Measurements from ENCODE around the gene COX15. TPM values are rescaled to one million over a fixed set of nuclear protein-coding genes. Genes with fewer than 3 reads are reported as not detected.

The COX15 gene
- total and polyA plus RNA-seq, 12 donors = 13.4 to 89.7 (median 63.1) TPM

GRCh38 chr10:99775850-99776249 lies 43.9 kb upstream of the COX15 start:
- Histone ChIP-seq H3K36me3 (replicated peaks in 1 of 2) (no peaks in the 10 kb centered on the region), H3K9me3 (replicated peaks in 1 of 3) (no peaks in the 10 kb centered on the region), H3K4me1 (replicated peaks in 1 of 2) (peaks cover 5% of the 10 kb centered on the region in 2 donors), H3K27me3 (no peaks in the 10 kb centered on the region), H3K27ac (peak overlapping the region in 4 of 5 donors; percentile 30 to 43 (median 40)), H3K4me3 (no peak overlapping the region)
- DNase-seq = peak in 3 of 7 donors; percentile 39 to 41 (median 41)
- intact Hi-C loops (cut with DNase I) = no loop called here
- TF ChIP-seq CTCF (IDR thresholded peaks at IDR 0.05) = no peak
- no peak for TF ChIP-seq POLR2A (IDR thresholded peaks at IDR 0.05)

GRCh38 chr10:99770408-99771045 lies 38.6 kb upstream of the COX15 start:
- H3K27ac ChIP-seq = no peak overlapping the region
- WGBS, 4 donors = 88 to 92% (median 90%) methylated on average over 4 of the region's 4 CpGs

GRCh38 chr10:99769706-99770105 lies 37.8 kb upstream of the COX15 start:
- 87 to 88% (median 88%) methylated on average over 5 of the region's 5 CpGs for WGBS, 4 donors
- Histone ChIP-seq H3K4me3 (no peak overlapping the region), H3K9me3 (replicated peaks in 1 of 3) (no peaks in the 10 kb centered on the region), H3K36me3 (replicated peaks in 1 of 2) (no peaks in the 10 kb centered on the region), H3K27me3 (no peaks in the 10 kb centered on the region), H3K27ac (no peak overlapping the region), H3K4me1 (replicated peaks in 1 of 2) (no peaks in the 10 kb centered on the region)
- DNase-seq = no peak
- TF ChIP-seq POLR2A (IDR thresholded peaks at IDR 0.05) = no peak
- TF ChIP-seq CTCF (IDR thresholded peaks at IDR 0.05) = no peak
- intact Hi-C loops (cut with DNase I) = no loop called here

More at GRCh38 chr10:99770408-99771045, 38.6 kb upstream of the COX15 start:
- no peak for DNase-seq
- TF ChIP-seq CTCF (IDR thresholded peaks at IDR 0.05) (no peak), POLR2A (IDR thresholded peaks at IDR 0.05) (no peak)
- no peak overlapping the region for H3K4me3 ChIP-seq
- no peaks in the 10 kb centered on the region for H3K36me3 ChIP-seq (replicated peaks in 1 of 2)
- no peaks in the 10 kb centered on the region for H3K27me3 ChIP-seq
- peaks cover 0 to 2% of the 10 kb centered on the region in 2 donors for H3K4me1 ChIP-seq (replicated peaks in 1 of 2)
- intact Hi-C loops (cut with DNase I) = no loop called here
- H3K9me3 ChIP-seq (replicated peaks in 1 of 3) = no peaks in the 10 kb centered on the region

- intact Hi-C loops (cut with DNase I) = no loop called here
- H3K4me1 ChIP-seq (replicated peaks in 1 of 2) = no peaks in the 10 kb centered on the region
- no peaks in the 10 kb centered on the region for H3K27me3 ChIP-seq
- H3K36me3 ChIP-seq (replicated peaks in 1 of 2) = no peaks in the 10 kb centered on the region
- no peak overlapping the region for H3K27ac ChIP-seq
- no peaks in the 10 kb centered on the region for H3K9me3 ChIP-seq (replicated peaks in 1 of 3)
- H3K4me3 ChIP-seq = no peak overlapping the region
- no peak for TF ChIP-seq CTCF (IDR thresholded peaks at IDR 0.05)
- TF ChIP-seq POLR2A (IDR thresholded peaks at IDR 0.05) = no peak
- WGBS, 4 donors = 62 to 86% (median 71%) methylated on average over 2 of the region's 2 CpGs
- no peak for DNase-seq
These were observed 36.6 kb upstream of the COX15 start for GRCh38 chr10:99768556-99768955.

Data from adrenal gland (tissue), 12 donors.